Astrocyte (in vitro differentiated cells and primary cell): Measurements from ENCODE around the gene RTN3.

ENCODE experiments used
- CTCF ChIP-seq: IDR thresholded peaks from 2 replicates; pipeline ENCODE4 v1.5.1; 2011; ENCODE audit warnings: low read depth, mild to moderate bottlenecking, inconsistent platforms, low read length, moderate library complexity; ENCODE audit not compliant: insufficient read depth
- EZH2 ChIP-seq: IDR thresholded peaks from 2 replicates; pipeline ENCODE4 v1.6.1; 2012; ENCODE audit warnings: mild to moderate bottlenecking, low read length, inconsistent platforms; ENCODE audit not compliant: insufficient read depth

- TF ChIP-seq CTCF (peak; percentile 93), EZH2 (no peak)
Measured at GRCh38 chr11:63635762-63636465, 45.4 kb upstream of the RTN3 start.
